ENCODE results near the gene ANKFN1.

The ANKFN1 gene

DNA sequence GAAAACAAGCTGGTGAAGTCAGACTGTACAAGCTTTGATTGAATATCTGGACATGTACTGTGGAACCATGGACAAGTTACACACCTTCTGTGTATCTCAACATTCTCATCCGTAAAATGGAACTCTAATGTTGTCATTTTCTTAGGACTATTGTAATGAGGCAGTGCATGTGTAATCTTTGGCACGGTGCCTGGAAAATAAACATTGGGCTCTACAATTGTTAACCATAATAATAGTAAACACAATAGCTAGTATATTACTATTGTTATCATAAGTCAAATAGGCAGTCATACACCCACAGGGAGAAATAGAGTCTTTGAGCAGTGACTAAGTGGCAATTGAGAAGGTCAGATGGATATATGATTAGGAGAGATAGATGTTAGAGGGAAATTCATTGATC, 39.8 kb upstream of the ANKFN1 start:
- TF ChIP-seq, protein P1, sequence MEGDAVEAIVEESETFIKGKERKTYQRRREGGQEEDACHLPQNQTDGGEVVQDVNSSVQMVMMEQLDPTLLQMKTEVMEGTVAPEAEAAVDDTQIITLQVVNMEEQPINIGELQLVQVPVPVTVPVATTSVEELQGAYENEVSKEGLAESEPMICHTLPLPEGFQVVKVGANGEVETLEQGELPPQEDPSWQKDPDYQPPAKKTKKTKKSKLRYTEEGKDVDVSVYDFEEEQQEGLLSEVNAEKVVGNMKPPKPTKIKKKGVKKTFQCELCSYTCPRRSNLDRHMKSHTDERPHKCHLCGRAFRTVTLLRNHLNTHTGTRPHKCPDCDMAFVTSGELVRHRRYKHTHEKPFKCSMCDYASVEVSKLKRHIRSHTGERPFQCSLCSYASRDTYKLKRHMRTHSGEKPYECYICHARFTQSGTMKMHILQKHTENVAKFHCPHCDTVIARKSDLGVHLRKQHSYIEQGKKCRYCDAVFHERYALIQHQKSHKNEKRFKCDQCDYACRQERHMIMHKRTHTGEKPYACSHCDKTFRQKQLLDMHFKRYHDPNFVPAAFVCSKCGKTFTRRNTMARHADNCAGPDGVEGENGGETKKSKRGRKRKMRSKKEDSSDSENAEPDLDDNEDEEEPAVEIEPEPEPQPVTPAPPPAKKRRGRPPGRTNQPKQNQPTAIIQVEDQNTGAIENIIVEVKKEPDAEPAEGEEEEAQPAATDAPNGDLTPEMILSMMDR (IDR thresholded peaks at IDR 0.05; ENCODE audit: low read depth, low read length) = no peak
- H3K4me3 ChIP-seq (ENCODE audit: low read depth, low read length) = no peak overlapping the region

DNA sequence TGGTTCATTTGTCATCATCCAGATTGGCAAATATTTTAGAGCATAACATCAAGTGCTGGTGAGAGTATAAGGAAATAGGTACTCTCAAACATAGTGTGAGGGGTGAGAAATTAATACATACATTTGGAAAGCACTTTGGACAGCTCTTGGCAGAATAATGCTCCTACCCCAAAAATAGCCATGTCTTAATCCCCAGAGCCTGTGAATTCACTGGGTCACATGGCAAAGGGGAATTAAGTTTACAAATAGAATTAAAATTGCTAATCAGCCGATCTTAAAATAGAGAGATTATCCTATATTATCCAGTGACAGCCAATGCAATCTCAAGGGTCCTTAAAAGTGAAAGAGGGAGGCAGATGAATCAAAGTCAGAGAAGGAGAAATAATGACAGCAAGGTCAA, 38.8 kb upstream of the ANKFN1 start:
- TF ChIP-seq, protein P1 (IDR thresholded peaks at IDR 0.05; ENCODE audit: low read depth, low read length) = no peak
- no peak overlapping the region for H3K4me3 ChIP-seq (ENCODE audit: low read depth, low read length)

DNA sequence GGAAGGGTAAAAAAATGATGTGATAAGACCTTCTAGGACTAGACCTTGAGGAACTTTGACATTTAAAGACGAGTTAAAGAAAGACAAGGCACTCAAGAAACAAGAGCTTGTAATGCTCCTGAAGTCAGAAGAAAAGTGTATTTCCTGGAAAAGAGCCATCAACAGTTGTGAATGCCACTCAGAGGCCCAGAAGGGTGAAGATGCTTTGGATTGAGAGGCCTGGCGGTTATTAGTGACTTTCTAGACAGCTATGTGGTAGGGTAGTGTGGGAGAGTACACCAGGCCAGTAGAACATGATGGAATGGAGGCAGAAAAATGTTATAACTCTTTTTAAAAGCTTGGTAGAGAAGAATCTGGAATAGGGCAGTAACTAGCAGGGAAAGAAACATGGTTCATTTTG, 34.1 kb upstream of the ANKFN1 start:
- TF ChIP-seq, protein P1 (IDR thresholded peaks at IDR 0.05; ENCODE audit: low read depth, low read length) = no peak
- no peak overlapping the region for H3K4me3 ChIP-seq (ENCODE audit: low read depth, low read length)

GRCh38 chr17:56119936-56120335, 33.3 kb upstream of the ANKFN1 start:
- no peak overlapping the region for H3K4me3 ChIP-seq (ENCODE audit: low read depth, low read length)
- TF ChIP-seq, protein P1 (IDR thresholded peaks at IDR 0.05; ENCODE audit: low read depth, low read length) = no peak

- TF ChIP-seq, protein P1 (IDR thresholded peaks at IDR 0.05; ENCODE audit: low read depth, low read length) = peak; percentile 34; the same call in 1 of the 2 replicates
- no peak overlapping the region for H3K4me3 ChIP-seq (ENCODE audit: low read depth, low read length)
These were observed 31.9 kb upstream of the ANKFN1 start for GRCh38 chr17:56121191-56122051.

DNA sequence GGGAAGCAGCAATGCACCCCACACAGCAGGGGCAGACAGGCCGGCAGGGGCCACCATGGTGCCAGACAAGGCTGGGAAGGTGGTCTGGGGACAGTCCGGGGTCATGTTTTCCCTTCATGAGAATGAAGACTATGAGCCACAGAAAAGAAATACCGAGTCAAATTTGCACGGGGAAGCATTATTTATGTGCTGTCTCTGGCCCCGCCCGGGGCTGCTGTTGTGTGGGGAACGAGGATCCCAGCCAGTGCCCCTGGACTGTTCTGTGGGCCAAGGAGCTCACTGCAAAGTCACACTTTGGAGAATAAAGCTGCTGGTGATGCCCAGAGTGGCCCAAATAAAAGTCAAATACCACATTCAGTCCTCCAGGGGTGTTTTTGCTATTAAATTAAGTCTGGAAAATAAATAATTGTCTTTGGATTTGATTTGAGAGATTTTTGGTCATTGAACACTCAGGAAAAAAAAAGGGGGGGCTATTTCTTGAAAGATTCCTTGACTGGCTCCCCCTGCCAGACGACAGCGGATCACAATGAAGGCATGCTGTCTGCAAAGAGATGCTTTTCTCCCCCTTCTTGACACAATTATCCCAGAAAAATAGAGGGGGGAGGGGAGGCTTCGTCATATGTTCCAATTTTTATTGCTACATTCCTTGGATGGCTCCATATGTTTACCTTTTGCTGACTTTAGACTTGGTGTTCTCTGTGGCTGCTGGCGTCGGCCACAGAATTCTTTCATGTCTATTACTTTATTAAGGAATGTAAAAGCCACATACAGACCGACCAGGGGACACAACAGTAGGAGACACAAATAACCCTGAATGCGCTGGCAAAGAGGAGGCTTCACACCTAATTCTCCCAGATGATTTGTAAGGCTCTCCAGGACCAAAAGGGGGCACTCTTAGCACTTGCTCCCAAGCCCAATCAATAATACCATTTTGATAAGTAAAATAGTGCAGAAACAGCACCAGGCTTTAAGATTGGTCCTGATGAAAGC, 27.1 kb upstream of the ANKFN1 start:
- H3K4me3 ChIP-seq (ENCODE audit: low read depth, low read length) = no peak overlapping the region
- TF ChIP-seq, protein P1 (IDR thresholded peaks at IDR 0.05; ENCODE audit: low read depth, low read length) = peak; percentile 77

Data from WI38 (cell line).